Ishikawa (cell line): ENCODE measurements around the gene TSPAN18.

ENCODE experiments used
- CEBPB ChIP-seq: IDR thresholded peaks from 2 replicates; pipeline ENCODE4 v1.6.1; 2012
- CREB1 ChIP-seq: IDR thresholded peaks from 2 replicates; pipeline ENCODE4 v1.6.1; 2012; ENCODE audit warnings: low read depth
- EGR1 ChIP-seq: IDR thresholded peaks from 2 replicates; pipeline ENCODE4 v1.6.1; 2012
- EP300 ChIP-seq: IDR thresholded peaks from 2 replicates; pipeline ENCODE4 v1.6.1; 2012; ENCODE audit warnings: borderline replicate concordance
- FOXM1 ChIP-seq: IDR thresholded peaks from 2 replicates; pipeline ENCODE4 v1.6.1; 2012; ENCODE audit warnings: low read depth, borderline replicate concordance
- NFIC ChIP-seq: IDR thresholded peaks from 2 replicates; pipeline ENCODE4 v1.6.1; 2012
- RAD21 ChIP-seq: IDR thresholded peaks from 2 replicates; pipeline ENCODE4 v1.6.1; 2012; ENCODE audit warnings: low read depth
- REST ChIP-seq: IDR thresholded peaks from 2 replicates; pipeline ENCODE4 v1.6.1; 2012; ENCODE audit warnings: low read depth, mild to moderate bottlenecking
- TAF1 ChIP-seq: IDR thresholded peaks from 2 replicates; pipeline ENCODE4 v1.6.1; 2012; ENCODE audit warnings: low read depth, mild to moderate bottlenecking
- TCF12 ChIP-seq: IDR thresholded peaks from 2 replicates; pipeline ENCODE4 v1.6.1; 2012; ENCODE audit warnings: low read depth
- TEAD4 ChIP-seq: IDR thresholded peaks from 2 replicates; pipeline ENCODE4 v1.6.1; 2012
- YY1 ChIP-seq: IDR thresholded peaks from 2 replicates; pipeline ENCODE4 v1.6.1; 2012; ENCODE audit warnings: low read depth
- ZBTB7A ChIP-seq: IDR thresholded peaks from 2 replicates; pipeline ENCODE4 v1.6.1; 2012; ENCODE audit warnings: low read depth
- TF ChIP-seq, protein P1 (sequence below): IDR thresholded peaks from 2 replicates; pipeline ENCODE4 v1.6.1; 2012
- TF ChIP-seq, protein P2 (sequence below): IDR thresholded peaks from 2 replicates; pipeline ENCODE4 v1.6.1; 2012

The TSPAN18 gene

GRCh38 chr11:44893308-44893822 is 166.6 kb downstream of the TSPAN18 start:
- TF ChIP-seq RAD21: no peak
- no peak for TF ChIP-seq TAF1
- TF ChIP-seq, protein P1, sequence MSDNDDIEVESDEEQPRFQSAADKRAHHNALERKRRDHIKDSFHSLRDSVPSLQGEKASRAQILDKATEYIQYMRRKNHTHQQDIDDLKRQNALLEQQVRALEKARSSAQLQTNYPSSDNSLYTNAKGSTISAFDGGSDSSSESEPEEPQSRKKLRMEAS: no peak
- no peak for TF ChIP-seq EP300
- TF ChIP-seq YY1: no peak
- no peak for TF ChIP-seq TCF12
- TF ChIP-seq FOXM1: no peak
- TF ChIP-seq, protein P2, sequence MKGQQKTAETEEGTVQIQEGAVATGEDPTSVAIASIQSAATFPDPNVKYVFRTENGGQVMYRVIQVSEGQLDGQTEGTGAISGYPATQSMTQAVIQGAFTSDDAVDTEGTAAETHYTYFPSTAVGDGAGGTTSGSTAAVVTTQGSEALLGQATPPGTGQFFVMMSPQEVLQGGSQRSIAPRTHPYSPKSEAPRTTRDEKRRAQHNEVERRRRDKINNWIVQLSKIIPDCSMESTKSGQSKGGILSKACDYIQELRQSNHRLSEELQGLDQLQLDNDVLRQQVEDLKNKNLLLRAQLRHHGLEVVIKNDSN: no peak
- TF ChIP-seq NFIC: no peak
- TF ChIP-seq CREB1: no peak

DNA sequence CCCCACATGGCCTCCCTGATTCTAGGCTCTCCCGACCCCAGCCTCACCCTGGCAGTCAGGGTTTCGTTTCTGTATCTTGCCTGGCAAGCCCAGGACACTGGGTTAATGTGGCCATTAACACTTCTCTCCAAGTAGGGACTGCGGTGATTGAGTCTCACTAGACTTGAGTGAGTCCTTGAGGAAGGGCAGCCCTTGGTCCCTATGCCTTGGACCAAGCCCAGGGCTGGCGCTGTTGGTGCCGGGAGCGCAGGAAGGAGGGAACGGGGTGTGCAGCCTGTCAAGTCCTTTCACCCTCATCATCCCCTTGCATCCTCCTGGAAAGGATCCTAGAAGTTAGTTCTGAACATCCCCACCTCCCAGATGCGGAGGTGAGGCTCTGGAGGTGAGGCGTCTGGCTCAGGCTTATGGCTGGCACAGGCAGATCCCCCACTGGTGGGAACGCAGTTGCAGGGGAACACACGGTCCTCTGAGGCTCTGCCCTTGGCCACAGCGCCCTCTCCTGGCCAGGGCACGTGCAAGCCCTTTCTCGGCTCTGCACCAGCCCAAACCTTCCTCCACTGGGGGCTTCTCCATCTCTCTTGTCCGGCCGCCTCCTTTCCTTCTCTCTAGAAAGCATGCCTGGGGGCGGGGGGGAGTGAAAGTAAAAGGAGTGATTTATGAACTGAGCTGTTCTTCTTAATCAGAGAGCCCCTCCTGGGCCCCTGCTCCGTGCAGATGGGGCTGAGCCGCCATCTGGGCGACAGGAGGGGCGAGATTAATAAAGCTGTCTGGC is 167.3 kb downstream of the TSPAN18 start:
- TF ChIP-seq FOXM1 (no peak), YY1 (no peak), TAF1 (no peak), TCF12 (no peak), EP300 (no peak), RAD21 (peak; percentile 92), CEBPB (no peak), TEAD4 (no peak), EGR1 (no peak), CREB1 (no peak), NFIC (no peak), REST (no peak), ZBTB7A (no peak)
- TF ChIP-seq, protein P1: 0 out of 2 replicates have a peak, but pooled peaks have one; percentile 1
- TF ChIP-seq, protein P2: no peak

DNA sequence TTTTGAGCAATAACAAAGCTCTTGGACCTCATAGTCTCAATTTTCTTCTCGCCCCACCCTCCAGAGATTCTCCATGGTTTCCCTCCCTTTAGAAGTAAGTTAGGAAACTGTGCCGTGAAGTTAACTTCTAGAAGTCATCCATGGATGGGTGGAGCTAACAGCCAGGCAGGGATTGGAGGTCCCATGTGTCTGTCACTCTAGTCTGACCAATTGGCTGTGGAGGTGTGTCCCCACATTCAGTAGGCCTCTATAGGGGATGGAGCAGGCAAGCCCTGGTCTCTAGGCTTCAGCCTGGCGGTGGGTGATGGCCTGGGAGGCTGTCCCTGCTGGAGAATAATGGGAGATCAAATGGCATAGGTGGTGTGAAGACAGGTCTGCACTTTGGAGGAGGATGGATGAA is 173.2 kb downstream of the TSPAN18 start:
- TF ChIP-seq TAF1 (no peak), TEAD4 (no peak), NFIC (no peak), EGR1 (no peak), CREB1 (no peak), YY1 (no peak), REST (no peak)
- TF ChIP-seq, protein P1: no peak

DNA sequence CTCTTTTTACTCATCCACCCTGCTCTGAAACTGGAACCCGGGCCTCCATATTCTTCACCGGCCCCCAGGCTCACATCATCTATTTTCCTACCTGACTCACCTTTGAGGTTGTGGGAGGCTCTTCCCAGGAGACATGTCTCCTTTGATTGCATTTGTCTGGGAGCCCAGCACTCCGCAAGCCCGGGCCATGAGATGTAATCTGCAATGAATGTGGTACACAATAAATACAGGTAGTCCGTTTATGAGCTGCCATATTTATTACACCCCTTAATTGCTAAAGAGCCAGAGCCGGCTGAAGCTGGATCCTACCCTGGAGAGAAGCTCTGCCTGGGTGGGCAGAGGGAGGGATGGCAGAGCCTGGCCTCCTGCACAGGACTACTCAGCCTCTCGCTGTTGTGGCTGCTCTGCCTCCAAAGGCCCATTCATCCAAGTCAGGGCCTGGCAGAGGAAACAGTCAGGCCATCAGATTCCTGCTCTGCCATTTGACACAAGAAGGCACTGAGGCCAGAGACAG is 174.4 kb downstream of the TSPAN18 start:
- TF ChIP-seq RAD21 (no peak), REST (no peak), NFIC (no peak), EP300 (no peak), FOXM1 (no peak), YY1 (no peak), TCF12 (no peak), CEBPB (no peak), EGR1 (no peak), CREB1 (no peak), TAF1 (no peak), ZBTB7A (no peak), TEAD4 (no peak)
- TF ChIP-seq, protein P1: no peak
- TF ChIP-seq, protein P2: no peak
